ENCODE results near the gene WDFY4. TPM values are rescaled to one million over a fixed set of nuclear protein-coding genes. Genes with fewer than 3 reads are reported as not detected.

Gene WDFY4
- total and polyA plus RNA-seq, 7 experiments from 2014 or later: 0.12 to 39.3 (median 1.5) TPM

- Mint-ChIP-seq H3K9me3 (no peaks in the 10 kb centered on the region), H3K27ac (no peak overlapping the region), H3K36me3 (no peaks in the 10 kb centered on the region), H3K4me1 (peaks cover 0 to 3% (median 0%) of the 10 kb centered on the region in 7 donors), H3K27me3 (peaks cover 0 to 7% (median 3%) of the 10 kb centered on the region in 5 donors), H3K4me3 (no peak overlapping the region)
- Histone ChIP-seq H3K27me3 (ENCODE audit: control insufficient read depth in 2 of 2, insufficient read depth in 2 of 2, low read length in 2 of 2) (no peaks in the 10 kb centered on the region), H3K27ac (ENCODE audit: low read depth, low read length) (no peak overlapping the region), H3K36me3 (ENCODE audit: control insufficient read depth in 2 of 3, insufficient read depth in 3 of 3, low read length in 3 of 3) (no peaks in the 10 kb centered on the region), H3K9me3 (ENCODE audit: control insufficient read depth in 2 of 3, low read length in 3 of 3) (no peaks in the 10 kb centered on the region), H3K4me3 (ENCODE audit: low read length) (no peak overlapping the region), H3K4me1 (ENCODE audit: control insufficient read depth in 2 of 2, insufficient read depth in 2 of 2, low read length in 2 of 2) (no peaks in the 10 kb centered on the region)
- CTCF ChIA-PET: no interaction called here
- intact Hi-C loops (cut with micrococcal nuclease): no loop called here
- POLR2A ChIA-PET: no interaction called here
- ATAC-seq: no peak
- DNase-seq: no peak
Observed at GRCh38 chr10:48970046-48970445, 285.4 kb downstream of the WDFY4 start.

DNA sequence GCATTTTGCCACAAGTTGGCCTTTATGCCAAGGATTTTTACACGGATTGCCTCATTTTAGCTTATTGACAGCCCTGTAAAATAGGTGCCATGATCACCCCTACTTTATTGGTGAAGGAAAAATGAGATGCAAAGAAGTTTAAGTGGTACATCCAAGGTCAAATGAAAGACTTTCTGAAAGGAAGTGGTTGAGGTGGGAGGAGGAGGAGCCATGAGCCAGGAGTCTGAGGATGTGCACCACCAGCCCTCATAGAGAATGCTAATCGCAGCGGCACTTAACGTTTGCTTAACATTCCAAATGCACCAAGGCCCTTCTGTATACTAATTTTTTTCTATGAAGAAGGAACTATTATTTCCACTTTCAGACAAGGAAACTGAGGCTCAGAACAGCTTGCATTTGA lies 286.0 kb downstream of the WDFY4 start:
- peaks cover 0 to 8% (median 3%) of the 10 kb centered on the region in 5 donors for H3K27me3 Mint-ChIP-seq
- H3K4me3 Mint-ChIP-seq: no peak overlapping the region
- ATAC-seq: no peak
- Histone ChIP-seq H3K4me1 (ENCODE audit: control insufficient read depth in 2 of 2, insufficient read depth in 2 of 2, low read length in 2 of 2) (no peaks in the 10 kb centered on the region), H3K27me3 (ENCODE audit: control insufficient read depth in 2 of 2, insufficient read depth in 2 of 2, low read length in 2 of 2) (no peaks in the 10 kb centered on the region), H3K9me3 (ENCODE audit: control insufficient read depth in 2 of 3, low read length in 3 of 3) (no peaks in the 10 kb centered on the region), H3K36me3 (ENCODE audit: control insufficient read depth in 2 of 3, insufficient read depth in 3 of 3, low read length in 3 of 3) (no peaks in the 10 kb centered on the region), H3K4me3 (ENCODE audit: low read length) (no peak overlapping the region), H3K27ac (ENCODE audit: low read depth, low read length) (no peak overlapping the region)
- CTCF ChIA-PET: no interaction called here
- H3K27ac Mint-ChIP-seq: no peak overlapping the region
- POLR2A ChIA-PET: no interaction called here
- intact Hi-C loops (cut with micrococcal nuclease): no loop called here
- H3K4me1 Mint-ChIP-seq: peaks cover 0 to 3% (median 0%) of the 10 kb centered on the region in 7 donors
- DNase-seq: no peak
- no peaks in the 10 kb centered on the region for H3K9me3 Mint-ChIP-seq
- H3K36me3 Mint-ChIP-seq: no peaks in the 10 kb centered on the region

GRCh38 chr10:48973065-48973464 lies 288.4 kb downstream of the WDFY4 start:
- Histone ChIP-seq H3K27me3 (ENCODE audit: control insufficient read depth in 2 of 2, insufficient read depth in 2 of 2, low read length in 2 of 2) (no peaks in the 10 kb centered on the region), H3K4me3 (ENCODE audit: low read length) (no peak overlapping the region), H3K4me1 (ENCODE audit: control insufficient read depth in 2 of 2, insufficient read depth in 2 of 2, low read length in 2 of 2) (no peaks in the 10 kb centered on the region), H3K27ac (ENCODE audit: low read depth, low read length) (no peak overlapping the region), H3K9me3 (ENCODE audit: control insufficient read depth in 2 of 3, low read length in 3 of 3) (no peaks in the 10 kb centered on the region), H3K36me3 (ENCODE audit: control insufficient read depth in 2 of 3, insufficient read depth in 3 of 3, low read length in 3 of 3) (no peaks in the 10 kb centered on the region)
- Mint-ChIP-seq H3K4me3 (no peak overlapping the region), H3K36me3 (no peaks in the 10 kb centered on the region), H3K27ac (no peak overlapping the region), H3K9me3 (no peaks in the 10 kb centered on the region), H3K27me3 (peaks cover 0 to 4% (median 3%) of the 10 kb centered on the region in 5 donors), H3K4me1 (peaks cover 0 to 3% (median 0%) of the 10 kb centered on the region in 7 donors)
- intact Hi-C loops (cut with micrococcal nuclease): no loop called here
- ChIA-PET POLR2A (no interaction called here), CTCF (no interaction called here)
- no peak for DNase-seq
- no peak for ATAC-seq

DNA sequence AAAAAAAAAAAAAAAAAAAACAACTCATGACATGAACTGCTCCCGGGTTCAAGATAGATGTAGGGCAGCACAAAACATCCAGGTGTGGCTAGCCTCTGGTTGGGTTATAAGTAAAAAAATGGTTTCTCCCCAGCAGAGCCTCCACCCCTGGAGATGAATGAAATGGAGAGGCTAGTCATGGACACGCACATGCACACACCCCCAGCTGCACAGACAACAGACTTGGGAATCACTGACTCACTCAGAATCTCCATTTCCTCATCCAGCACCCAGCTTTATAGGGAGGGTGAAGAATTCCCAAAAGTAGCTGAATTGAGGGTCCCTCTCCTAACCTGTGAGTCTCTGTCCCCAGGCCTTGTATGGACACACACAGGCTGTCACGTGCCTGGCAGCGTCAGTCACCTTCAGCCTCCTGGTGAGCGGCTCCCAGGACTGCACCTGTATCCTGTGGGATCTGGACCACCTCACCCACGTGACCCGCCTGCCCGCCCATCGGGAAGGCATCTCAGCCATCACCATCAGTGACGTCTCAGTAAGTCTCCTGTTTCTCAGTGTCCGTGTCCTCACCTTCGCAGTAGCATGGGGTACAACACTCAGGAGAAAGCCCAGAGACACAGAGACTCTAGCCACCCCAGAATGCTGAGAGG lies 290.0 kb downstream of the WDFY4 start:
- no peaks in the 10 kb centered on the region for H3K36me3 ChIP-seq (ENCODE audit: control insufficient read depth in 2 of 3, insufficient read depth in 3 of 3, low read length in 3 of 3)

DNA sequence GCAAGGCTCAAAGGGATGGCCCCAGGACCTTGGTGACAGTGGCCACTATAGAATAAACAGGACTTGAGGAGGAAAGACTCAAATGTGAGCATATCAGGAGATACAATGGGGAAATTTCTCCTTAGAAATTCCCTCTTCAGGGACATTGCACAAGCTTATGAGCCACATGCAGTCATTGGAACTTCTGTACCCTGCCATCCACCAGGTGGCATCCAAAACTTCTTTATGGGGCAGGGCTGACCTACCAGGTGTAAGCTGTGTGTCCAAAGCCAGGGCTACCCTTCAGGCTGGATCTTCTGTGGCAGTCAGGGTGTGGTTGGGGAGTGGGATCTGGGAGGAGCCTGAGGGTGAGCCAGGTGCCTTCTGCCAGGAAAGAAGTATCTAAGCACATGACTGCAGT lies 291.5 kb downstream of the WDFY4 start:
- CTCF ChIA-PET: no interaction called here
- POLR2A ChIA-PET: no interaction called here
- ATAC-seq: no peak

More for the DNA sequence above, 290.0 kb downstream of the WDFY4 start:
- Mint-ChIP-seq H3K36me3 (no peaks in the 10 kb centered on the region), H3K4me3 (no peak overlapping the region), H3K4me1 (peaks cover 0 to 3% (median 0%) of the 10 kb centered on the region in 7 donors), H3K27ac (no peak overlapping the region), H3K9me3 (peaks cover 0 to 1% (median 0%) of the 10 kb centered on the region in 11 donors), H3K27me3 (peaks cover 0 to 4% (median 3%) of the 10 kb centered on the region in 5 donors)
- no peaks in the 10 kb centered on the region for H3K27me3 ChIP-seq (ENCODE audit: control insufficient read depth in 2 of 2, insufficient read depth in 2 of 2, low read length in 2 of 2)
- no peaks in the 10 kb centered on the region for H3K4me1 ChIP-seq (ENCODE audit: control insufficient read depth in 2 of 2, insufficient read depth in 2 of 2, low read length in 2 of 2)
- ATAC-seq: no peak
- no peaks in the 10 kb centered on the region for H3K9me3 ChIP-seq (ENCODE audit: control insufficient read depth in 2 of 3, low read length in 3 of 3)
- ChIA-PET CTCF (no interaction called here), POLR2A (no interaction called here)
- no peak for DNase-seq
- no peak overlapping the region for H3K4me3 ChIP-seq (ENCODE audit: low read length)
- no peak overlapping the region for H3K27ac ChIP-seq (ENCODE audit: low read depth, low read length)
- intact Hi-C loops (cut with micrococcal nuclease): no loop called here

DNA sequence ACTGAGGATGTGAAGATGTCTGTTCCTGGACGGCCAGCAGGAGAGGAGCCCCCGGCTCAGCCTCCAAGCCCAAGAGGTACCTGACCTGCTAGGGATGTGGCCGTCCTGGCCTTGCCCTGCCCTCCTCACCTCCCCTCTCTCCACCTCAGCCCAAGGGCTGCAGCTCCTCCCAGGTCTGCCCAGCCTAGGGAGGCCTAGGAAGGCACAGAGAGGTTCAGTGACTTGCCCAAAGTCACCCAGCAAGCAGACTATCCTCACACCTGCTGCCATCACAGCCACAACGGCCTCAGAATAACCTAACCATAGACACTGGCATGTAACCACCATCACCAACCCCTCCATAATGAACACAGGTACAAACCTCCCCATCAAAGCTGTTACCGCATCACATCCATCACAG lies 293.6 kb downstream of the WDFY4 start:
- H3K9me3 Mint-ChIP-seq: peaks cover 0 to 1% (median 0%) of the 10 kb centered on the region in 11 donors
- intact Hi-C loops (cut with micrococcal nuclease): no loop called here
- H3K36me3 Mint-ChIP-seq: no peaks in the 10 kb centered on the region
- no peaks in the 10 kb centered on the region for H3K4me1 ChIP-seq (ENCODE audit: control insufficient read depth in 2 of 2, insufficient read depth in 2 of 2, low read length in 2 of 2)
- H3K4me3 ChIP-seq (ENCODE audit: low read length): no peak overlapping the region
- DNase-seq (no peak), ATAC-seq (no peak)
- H3K27ac ChIP-seq (ENCODE audit: low read depth, low read length): no peak overlapping the region
- H3K36me3 ChIP-seq (ENCODE audit: control insufficient read depth in 2 of 3, insufficient read depth in 3 of 3, low read length in 3 of 3): no peaks in the 10 kb centered on the region
- ChIA-PET POLR2A (no interaction called here), CTCF (no interaction called here)
- peaks cover 0 to 4% (median 0%) of the 10 kb centered on the region in 5 donors for H3K27me3 Mint-ChIP-seq
- no peaks in the 10 kb centered on the region for H3K9me3 ChIP-seq (ENCODE audit: control insufficient read depth in 2 of 3, low read length in 3 of 3)
- H3K4me1 Mint-ChIP-seq: peaks cover 0 to 2% (median 0%) of the 10 kb centered on the region in 7 donors
- no peak overlapping the region for H3K4me3 Mint-ChIP-seq
- no peak overlapping the region for H3K27ac Mint-ChIP-seq
- no peaks in the 10 kb centered on the region for H3K27me3 ChIP-seq (ENCODE audit: control insufficient read depth in 2 of 2, insufficient read depth in 2 of 2, low read length in 2 of 2)

More for the DNA sequence above, 291.5 kb downstream of the WDFY4 start:
- Histone ChIP-seq H3K4me3 (ENCODE audit: low read length) (no peak overlapping the region), H3K4me1 (ENCODE audit: control insufficient read depth in 2 of 2, insufficient read depth in 2 of 2, low read length in 2 of 2) (no peaks in the 10 kb centered on the region), H3K9me3 (ENCODE audit: control insufficient read depth in 2 of 3, low read length in 3 of 3) (no peaks in the 10 kb centered on the region), H3K27ac (ENCODE audit: low read depth, low read length) (no peak overlapping the region), H3K27me3 (ENCODE audit: control insufficient read depth in 2 of 2, insufficient read depth in 2 of 2, low read length in 2 of 2) (no peaks in the 10 kb centered on the region), H3K36me3 (ENCODE audit: control insufficient read depth in 2 of 3, insufficient read depth in 3 of 3, low read length in 3 of 3) (no peaks in the 10 kb centered on the region)
- Mint-ChIP-seq H3K4me1 (peaks cover 0 to 2% (median 0%) of the 10 kb centered on the region in 7 donors), H3K27ac (no peak overlapping the region), H3K4me3 (no peak overlapping the region), H3K27me3 (peaks cover 0 to 4% (median 3%) of the 10 kb centered on the region in 5 donors), H3K9me3 (peaks cover 0 to 1% (median 0%) of the 10 kb centered on the region in 11 donors), H3K36me3 (no peaks in the 10 kb centered on the region)
- intact Hi-C loops (cut with micrococcal nuclease): no loop called here
- DNase-seq: no peak

GRCh38 chr10:48981310-48981907 lies 296.7 kb downstream of the WDFY4 start:
- H3K27ac Mint-ChIP-seq: no peak overlapping the region
- ChIA-PET CTCF (interaction anchor here (0.6 kb wide), 1 partner anchor 54 kb away, joined by 4 read pairs; no protein-coding TSS in a partner anchor), POLR2A (no interaction called here)

More at GRCh38 chr10:48981310-48981907, 296.7 kb downstream of the WDFY4 start:
- Histone ChIP-seq H3K9me3 (ENCODE audit: control insufficient read depth in 2 of 3, low read length in 3 of 3) (no peaks in the 10 kb centered on the region), H3K27ac (ENCODE audit: low read depth, low read length) (no peak overlapping the region), H3K36me3 (ENCODE audit: control insufficient read depth in 2 of 3, insufficient read depth in 3 of 3, low read length in 3 of 3) (no peaks in the 10 kb centered on the region), H3K4me1 (ENCODE audit: control insufficient read depth in 2 of 2, insufficient read depth in 2 of 2, low read length in 2 of 2) (no peaks in the 10 kb centered on the region), H3K4me3 (ENCODE audit: low read length) (no peak overlapping the region), H3K27me3 (ENCODE audit: control insufficient read depth in 2 of 2, insufficient read depth in 2 of 2, low read length in 2 of 2) (no peaks in the 10 kb centered on the region)
- no peaks in the 10 kb centered on the region for H3K27me3 Mint-ChIP-seq
- peak; percentile 57 for ATAC-seq
- peaks cover 0 to 1% (median 0%) of the 10 kb centered on the region in 11 donors for H3K9me3 Mint-ChIP-seq
- no peaks in the 10 kb centered on the region for H3K36me3 Mint-ChIP-seq
- H3K4me1 Mint-ChIP-seq: no peaks in the 10 kb centered on the region
- intact Hi-C loops (cut with micrococcal nuclease): loop anchor here (1.0 to 2.0 kb wide), 3 partner anchors 183 to 531 kb away; no protein-coding TSS in a partner anchor
- peak in 2 of 9 donors; percentile 8 to 43 for DNase-seq
- H3K4me3 Mint-ChIP-seq: no peak overlapping the region
